WTC11 (cell line): ENCODE measurements around the gene CHAC1. TPM values are rescaled to one million over a fixed set of nuclear protein-coding genes. Genes with fewer than 3 reads are reported as not detected.

ENCODE experiments used
- ATAC-seq: fragments of 200-7000 bp; cut with Tn5 transposase; 2 replicates; pipeline ENCODE4 v1.10.0; 2021; ENCODE audit warnings: mild to moderate bottlenecking, moderate library complexity
- CTCF ChIA-PET: fragments of 300-600 bp; sonication (Branson Sonifier 250); formaldehyde crosslinking; loops from one replicate; lab custom pipeline; 2021; ENCODE audit warnings: antibody characterized with exemption; lab: Charles Lee
- POLR2A ChIA-PET: fragments of 350-600 bp; sonication (Branson Sonifier 250); formaldehyde crosslinking; loops from one replicate; lab custom pipeline; 2021; ENCODE audit warnings: antibody characterized with exemption; lab: Charles Lee
- DNase-seq: peaks from one replicate; pipeline ENCODE4 v3.0.0; 2021; ENCODE audit warnings: low spot score
- H3K27ac Mint-ChIP-seq: 2 replicates; pipeline ENCODE4 v1.8.0; 2021; ENCODE audit warnings: mixed read lengths
- H3K27me3 Mint-ChIP-seq: 2 replicates; pipeline ENCODE4 v1.8.0; 2021; ENCODE audit warnings: low read depth, mild to moderate bottlenecking, moderate library complexity, mixed read lengths
- H3K36me3 Mint-ChIP-seq: 2 replicates; pipeline ENCODE4 v1.8.0; 2021; ENCODE audit warnings: mixed read lengths
- H3K4me1 Mint-ChIP-seq: 2 replicates; pipeline ENCODE4 v1.8.0; 2022; ENCODE audit warnings: mixed read lengths
- H3K4me3 Mint-ChIP-seq: 2 replicates; pipeline ENCODE4 v1.8.0; 2021; ENCODE audit warnings: mild to moderate bottlenecking, moderate library complexity, mixed read lengths
- H3K9me3 Mint-ChIP-seq: 2 replicates; pipeline ENCODE4 v1.8.0; 2021; ENCODE audit warnings: mixed read lengths
- ATF2 ChIP-seq: sonication (generic); formaldehyde crosslinking; IDR thresholded peaks from 2 replicates; pipeline ENCODE4 v1.8.1; 2022; ENCODE audit warnings: low read depth, missing genetic modification reagents, borderline replicate concordance
- ATF6 ChIP-seq: sonication (generic); formaldehyde crosslinking; IDR thresholded peaks from 2 replicates; pipeline ENCODE4 v1.8.1; 2023; ENCODE audit warnings: mild to moderate bottlenecking, missing genetic modification reagents
- CREM ChIP-seq: sonication (generic); formaldehyde crosslinking; IDR thresholded peaks from 2 replicates; pipeline ENCODE4 v1.8.1; 2022; ENCODE audit warnings: mild to moderate bottlenecking, missing genetic modification reagents, moderate library complexity
- CTCF ChIP-seq: fragments of 200-600 bp; IDR thresholded peaks from 2 replicates; pipeline ENCODE4 v1.8.0; 2022; ENCODE audit warnings: antibody characterized with exemption
- ETV6 ChIP-seq: sonication (generic); formaldehyde crosslinking; IDR thresholded peaks from 2 replicates; pipeline ENCODE4 v1.8.1; 2022; ENCODE audit warnings: mild to moderate bottlenecking, missing genetic modification reagents
- FOXK1 ChIP-seq: sonication (generic); formaldehyde crosslinking; IDR thresholded peaks from 2 replicates; pipeline ENCODE4 v1.8.0; 2022; ENCODE audit warnings: mild to moderate bottlenecking, moderate library complexity, missing genetic modification reagents
- FOXP1 ChIP-seq: sonication (generic); formaldehyde crosslinking; IDR thresholded peaks from 2 replicates; pipeline ENCODE4 v1.8.0; 2022; ENCODE audit warnings: missing genetic modification reagents, mild to moderate bottlenecking, moderate library complexity, borderline replicate concordance
- GTF2I ChIP-seq: fragments of 250-450 bp; sonication (Bioruptor Pico); conservative IDR thresholded peaks from 2 replicates; pipeline ENCODE4 v1.4.0; 2021; ENCODE audit warnings: mild to moderate bottlenecking
- HMGXB4 ChIP-seq: sonication (generic); formaldehyde crosslinking; IDR thresholded peaks from 2 replicates; pipeline ENCODE4 v1.8.1; 2023; ENCODE audit warnings: mild to moderate bottlenecking, moderate library complexity, missing genetic modification reagents
- JAZF1 ChIP-seq: fragments of 250-450 bp; sonication (Bioruptor Pico); IDR thresholded peaks from 2 replicates; pipeline ENCODE4 v1.9.0; 2021; ENCODE audit warnings: moderate library complexity, mild to moderate bottlenecking, inconsistent platforms
- JUN ChIP-seq: sonication (generic); formaldehyde crosslinking; IDR thresholded peaks from 2 replicates; pipeline ENCODE4 v1.8.0; 2023; ENCODE audit warnings: mild to moderate bottlenecking, missing genetic modification reagents
- MAX ChIP-seq: sonication (generic); formaldehyde crosslinking; IDR thresholded peaks from 2 replicates; pipeline ENCODE4 v1.8.0; 2022; ENCODE audit warnings: mild to moderate bottlenecking, missing genetic modification reagents
- MYBL2 ChIP-seq: sonication (generic); formaldehyde crosslinking; IDR thresholded peaks from 2 replicates; pipeline ENCODE4 v1.8.1; 2023; ENCODE audit warnings: mild to moderate bottlenecking, moderate library complexity, missing genetic modification reagents
- NR3C1 ChIP-seq: sonication (generic); formaldehyde crosslinking; conservative IDR thresholded peaks from 2 replicates; pipeline ENCODE4 v1.8.1; 2023; ENCODE audit warnings: low read depth, mild to moderate bottlenecking, missing genetic modification reagents
- OVOL2 ChIP-seq: fragments of 250-450 bp; sonication (Bioruptor Pico); IDR thresholded peaks from 2 replicates; pipeline ENCODE4 v1.9.0; 2021; ENCODE audit warnings: mild to moderate bottlenecking, borderline replicate concordance
- SP1 ChIP-seq: sonication (generic); formaldehyde crosslinking; conservative IDR thresholded peaks from 2 replicates; pipeline ENCODE4 v1.8.1; 2022; ENCODE audit warnings: missing genetic modification reagents
- TEAD1 ChIP-seq: sonication (generic); formaldehyde crosslinking; IDR thresholded peaks from 2 replicates; pipeline ENCODE4 v1.8.0; 2022; ENCODE audit warnings: mild to moderate bottlenecking, missing genetic modification reagents
- ZBTB21 ChIP-seq: sonication (generic); formaldehyde crosslinking; IDR thresholded peaks from 2 replicates; pipeline ENCODE4 v1.8.1; 2023; ENCODE audit warnings: mild to moderate bottlenecking, missing genetic modification reagents, borderline replicate concordance
- ZNF121 ChIP-seq: sonication (generic); formaldehyde crosslinking; IDR thresholded peaks from 2 replicates; pipeline ENCODE4 v1.8.0; 2023; ENCODE audit warnings: missing genetic modification reagents
- ZNF138 ChIP-seq: sonication (generic); formaldehyde crosslinking; conservative IDR thresholded peaks from 2 replicates; pipeline ENCODE4 v1.8.1; 2022; ENCODE audit warnings: mild to moderate bottlenecking, moderate library complexity, missing genetic modification reagents
- ZNF263 ChIP-seq: sonication (generic); formaldehyde crosslinking; IDR thresholded peaks from 2 replicates; pipeline ENCODE4 v1.8.1; 2022; ENCODE audit warnings: low read depth, mild to moderate bottlenecking, moderate library complexity, missing genetic modification reagents
- ZNF281 ChIP-seq: sonication (generic); formaldehyde crosslinking; IDR thresholded peaks from 2 replicates; pipeline ENCODE4 v1.8.0; 2023; ENCODE audit warnings: mild to moderate bottlenecking, missing genetic modification reagents
- ZNF423 ChIP-seq: fragments of 250-450 bp; sonication (Bioruptor Pico); IDR thresholded peaks from 2 replicates; pipeline ENCODE4 v2.1.2; 2022; ENCODE audit warnings: mild to moderate bottlenecking, moderate library complexity
- total RNA-seq: library from RNA; stranded (reverse); gene quantifications from 3 replicates; pipeline ENCODE4 v1.2.3, GENCODE V29; 2021

The CHAC1 gene
- total RNA-seq, 1 experiment from 2014 or later = 31.0 TPM

- peaks cover 10% of the 10 kb centered on the region for H3K36me3 Mint-ChIP-seq
- peak overlapping the region; percentile 62 for H3K4me3 Mint-ChIP-seq
- DNase-seq (peak; percentile 95), ATAC-seq (peak; percentile 82)
- TF ChIP-seq ZNF423 (CRISPR knock-in tag) = peak; percentile 88
- TF ChIP-seq ZNF121 (CRISPR knock-in tag) = peak; percentile 96
- no peak for TF ChIP-seq NR3C1 (CRISPR knock-in tag)
- TF ChIP-seq OVOL2 = no peak
- 0 out of 2 replicates have a peak, but pooled peaks have one; percentile 13 for TF ChIP-seq ZNF138 (CRISPR knock-in tag)
- TF ChIP-seq FOXK1 (CRISPR knock-in tag) = 0 out of 2 replicates have a peak, but pooled peaks have one; percentile 13
- TF ChIP-seq MAX (CRISPR knock-in tag) = peak; percentile 51; the same call in 1 of the 2 replicates
- TF ChIP-seq ETV6 (CRISPR knock-in tag) = peak; percentile 99
- no peak for TF ChIP-seq JAZF1
- peak; percentile 90 for TF ChIP-seq HMGXB4 (CRISPR knock-in tag)
- no peak for TF ChIP-seq GTF2I (CRISPR knock-in tag)
- TF ChIP-seq ATF2 = no peak
- peak; percentile 62 for TF ChIP-seq FOXP1 (CRISPR knock-in tag)
- no peak for TF ChIP-seq ATF6 (CRISPR knock-in tag)
- TF ChIP-seq SP1 = peak; percentile 69
- peak; percentile 69; the same call in 1 of the 2 replicates for TF ChIP-seq CREM
- TF ChIP-seq JUN (CRISPR knock-in tag) = no peak
- peak; percentile 53; the same call in 1 of the 2 replicates for TF ChIP-seq TEAD1 (CRISPR knock-in tag)
- peak; percentile 83 for TF ChIP-seq CTCF
- TF ChIP-seq ZNF281 = peak; percentile 78; the same call in 1 of the 2 replicates
- no peak for TF ChIP-seq ZNF263 (CRISPR knock-in tag)
- TF ChIP-seq MYBL2 (CRISPR knock-in tag) = peak; percentile 22; the same call in 1 of the 2 replicates
- TF ChIP-seq ZBTB21 (CRISPR knock-in tag) = 0 out of 2 replicates have a peak, but pooled peaks have one; percentile 15
- ChIA-PET CTCF (interaction anchor here (0.5 to 7.8 kb wide), 26 partner anchors 9 to 998 kb away, joined by 3 to 101 read pairs (median 4); partner anchors contain the start of genes DLL4, GCHFR, SPINT1 and VPS18), POLR2A (interaction anchor here (0.5 to 2.7 kb wide), 6 partner anchors 22 to 231 kb away, joined by 3 to 7 read pairs (median 4); partner anchors contain the start of gene CHAC1)
- no peak overlapping the region for H3K27ac Mint-ChIP-seq
- no peaks in the 10 kb centered on the region for H3K27me3 Mint-ChIP-seq
- peaks cover 14% of the 10 kb centered on the region for H3K4me1 Mint-ChIP-seq
- H3K9me3 Mint-ChIP-seq = no peaks in the 10 kb centered on the region
Observed at GRCh38 chr15:40906091-40906990, 46.9 kb upstream of the CHAC1 start.
